SH-SY5Y (cell line): ENCODE data around the gene TRIM60.

Experiments
- GATA2 ChIP-seq: IDR thresholded peaks from 2 replicates; pipeline ENCODE4 v1.6.1; 2011; ENCODE audit warnings: mild to moderate bottlenecking, low read depth, low read length
- GATA3 ChIP-seq: IDR thresholded peaks from 2 replicates; pipeline ENCODE4 v1.6.1; 2011; ENCODE audit warnings: low read depth, mild to moderate bottlenecking, low read length, moderate library complexity

- TF ChIP-seq GATA3 (no peak), GATA2 (no peak)
Observed at GRCh38 chr4:165016971-165017370, 14.8 kb upstream of the TRIM60 start.
